Measurements from ENCODE around the gene CEP112. TPM values are rescaled to one million over a fixed set of nuclear protein-coding genes. Genes with fewer than 3 reads are reported as not detected.

Gene CEP112
- total and polyA plus RNA-seq, 2 experiments from 2014 or later, result 4.0 to 4.3 TPM

GRCh38 chr17:65754630-65755029, 437.3 kb downstream of the CEP112 start:
- DNase-seq (ENCODE audit: low spot score), result no peak
- no peak overlapping the region for H3K27ac ChIP-seq (ENCODE audit: low read depth)

More at GRCh38 chr17:65754630-65755029, 437.3 kb downstream of the CEP112 start:
- peaks cover 2% of the 10 kb centered on the region for H3K27me3 Mint-ChIP-seq (ENCODE audit: insufficient read depth, low read depth, poor library complexity)
- H3K9me3 Mint-ChIP-seq, result no peaks in the 10 kb centered on the region
- no peaks in the 10 kb centered on the region; the same call in 1 of the 2 replicates for H3K4me1 ChIP-seq (ENCODE audit: insufficient read depth)
- H3K4me1 Mint-ChIP-seq, result no peaks in the 10 kb centered on the region
- no peak overlapping the region for H3K4me2 ChIP-seq
- no peaks in the 10 kb centered on the region for H4K20me1 ChIP-seq (replicated peaks; ENCODE audit: insufficient read depth)
- no peaks in the 10 kb centered on the region for H3K36me3 ChIP-seq (ENCODE audit: insufficient read depth)
- H3K4me3 Mint-ChIP-seq, result no peak overlapping the region
- TF ChIP-seq ZNF331 (CRISPR knock-in tag; IDR thresholded peaks at IDR 0.05; ENCODE audit: low read depth) (no peak), REST (IDR thresholded peaks at IDR 0.05; ENCODE audit: unreplicated experiment) (no peak), ZNF462 (CRISPR knock-in tag; IDR thresholded peaks at IDR 0.05) (no peak), EZH2 (IDR thresholded peaks at IDR 0.05; ENCODE audit: low read depth, unreplicated experiment) (no peak), EZH2phosphoT487 (IDR thresholded peaks at IDR 0.05; ENCODE audit: unreplicated experiment) (no peak), CREB1 (CRISPR knock-in tag; IDR thresholded peaks at IDR 0.05; ENCODE audit: low read depth) (no peak), ZNF114 (CRISPR knock-in tag; IDR thresholded peaks at IDR 0.05) (no peak), NANOG (IDR thresholded peaks at IDR 0.05; ENCODE audit: borderline replicate concordance) (no peak), JUNB (IDR thresholded peaks at IDR 0.05; ENCODE audit: unreplicated experiment) (no peak)
- no peaks in the 10 kb centered on the region for H3K36me3 Mint-ChIP-seq (ENCODE audit: low read depth)
- no peak overlapping the region for H2AFZ ChIP-seq
- H3K27me3 ChIP-seq (ENCODE audit: insufficient read depth), result no peaks in the 10 kb centered on the region
- H3K4me3 ChIP-seq, result no peak overlapping the region
- no peaks in the 10 kb centered on the region for H3K9me2 ChIP-seq (ENCODE audit: insufficient read depth)
- ATAC-seq, result no peak
- H3K79me2 ChIP-seq (replicated peaks; ENCODE audit: insufficient read depth), result no peaks in the 10 kb centered on the region
- no peaks in the 10 kb centered on the region for H3F3A ChIP-seq (replicated peaks; ENCODE audit: low read depth)
- H3K27ac Mint-ChIP-seq, result no peak overlapping the region
